HepG2 (cell line): ENCODE results near the gene ZNF503. TPM values are rescaled to one million over a fixed set of nuclear protein-coding genes. Genes with fewer than 3 reads are reported as not detected.

Experiments
- BRD4 ChIP-seq: sonication (generic); formaldehyde crosslinking; IDR thresholded peaks from 2 replicates; pipeline ENCODE4 v1.4.0; 2020; ENCODE audit warnings: missing genetic modification reagents
- SNAPC2 ChIP-seq: sonication (generic); formaldehyde crosslinking; IDR thresholded peaks from 2 replicates; pipeline ENCODE4 v1.8.1; 2022; ENCODE audit warnings: mild to moderate bottlenecking, missing genetic modification reagents
- SP5 ChIP-seq: IDR thresholded peaks from 2 replicates; pipeline ENCODE4 v1.6.1; 2016; ENCODE audit warnings: low read depth, borderline replicate concordance
- ZNF407 ChIP-seq: sonication (generic); formaldehyde crosslinking; IDR thresholded peaks from one replicate; pipeline ENCODE4 v1.5.1; 2020; ENCODE audit warnings: mild to moderate bottlenecking, missing genetic modification reagents; ENCODE audit errors: not compliant biosample characterization
- ZNF510 ChIP-seq: sonication (generic); formaldehyde crosslinking; IDR thresholded peaks from 2 replicates; pipeline ENCODE4 v1.4.0; 2020; ENCODE audit warnings: low read depth, mild to moderate bottlenecking, missing genetic modification reagents
- ZNF629 ChIP-seq: sonication (generic); formaldehyde crosslinking; conservative IDR thresholded peaks from 2 replicates; pipeline ENCODE4 v1.5.0; 2020; ENCODE audit warnings: missing genetic modification reagents
- polyA plus RNA-seq, 8 experiments: library from polyadenylated mRNA; depleted of rRNA in 3 of 8; stranded (reverse) in 7 of 8; unstranded in 1 of 8; fragments of >200 nt; fragmentation: Illumina TruSeq in 4 of 8; extraction: Trizol in 4 of 8; gene quantifications; 2 replicates each; pipeline versions ENCODE4 v1.2.1 to v1.2.3, GENCODE V29; 2011 to 2016; ENCODE audit warnings: low read depth in 4 of 8, missing spikeins in 1 of 8, mixed read lengths in 1 of 8; ENCODE audit not compliant: insufficient read depth in 1 of 8
- total RNA-seq, 5 experiments: library from RNA; depleted of rRNA; stranded (reverse); fragments of >200 nt; fragmentation: Illumina TruSeq; extraction: Trizol; gene quantifications; 2 replicates each; pipeline ENCODE4 v1.2.3, GENCODE V29; 2016; ENCODE audit warnings: low read depth in 1 of 5
- TF ChIP-seq, protein P1 (sequence below): sonication (generic); formaldehyde crosslinking; IDR thresholded peaks from 2 replicates; pipeline ENCODE4 v1.4.0; 2020; ENCODE audit warnings: mild to moderate bottlenecking, missing genetic modification reagents

ZNF503 gene
- total and polyA plus RNA-seq, 2 of the 13 experiments (the other 11 are each of a cell fraction or from before 2014, with no cell fraction given), result 2.7 to 8.3 TPM

- TF ChIP-seq SNAPC2 (no peak), BRD4 (CRISPR knock-in tag) (no peak), ZNF407 (CRISPR knock-in tag) (peak; percentile 11), ZNF629 (CRISPR knock-in tag) (0 out of 2 replicates have a peak, but pooled peaks have one; percentile 34), SP5 (CRISPR knock-in tag) (no peak), ZNF510 (0 out of 2 replicates have a peak, but pooled peaks have one; percentile 15)
- TF ChIP-seq, protein P1, sequence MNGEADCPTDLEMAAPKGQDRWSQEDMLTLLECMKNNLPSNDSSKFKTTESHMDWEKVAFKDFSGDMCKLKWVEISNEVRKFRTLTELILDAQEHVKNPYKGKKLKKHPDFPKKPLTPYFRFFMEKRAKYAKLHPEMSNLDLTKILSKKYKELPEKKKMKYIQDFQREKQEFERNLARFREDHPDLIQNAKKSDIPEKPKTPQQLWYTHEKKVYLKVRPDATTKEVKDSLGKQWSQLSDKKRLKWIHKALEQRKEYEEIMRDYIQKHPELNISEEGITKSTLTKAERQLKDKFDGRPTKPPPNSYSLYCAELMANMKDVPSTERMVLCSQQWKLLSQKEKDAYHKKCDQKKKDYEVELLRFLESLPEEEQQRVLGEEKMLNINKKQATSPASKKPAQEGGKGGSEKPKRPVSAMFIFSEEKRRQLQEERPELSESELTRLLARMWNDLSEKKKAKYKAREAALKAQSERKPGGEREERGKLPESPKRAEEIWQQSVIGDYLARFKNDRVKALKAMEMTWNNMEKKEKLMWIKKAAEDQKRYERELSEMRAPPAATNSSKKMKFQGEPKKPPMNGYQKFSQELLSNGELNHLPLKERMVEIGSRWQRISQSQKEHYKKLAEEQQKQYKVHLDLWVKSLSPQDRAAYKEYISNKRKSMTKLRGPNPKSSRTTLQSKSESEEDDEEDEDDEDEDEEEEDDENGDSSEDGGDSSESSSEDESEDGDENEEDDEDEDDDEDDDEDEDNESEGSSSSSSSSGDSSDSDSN (CRISPR knock-in tag), result 0 out of 2 replicates have a peak, but pooled peaks have one; percentile 2
- TF ChIP-seq, all 625 proteins: peak for 4
These were observed 8.8 kb upstream of the ZNF503 start (continued) for GRCh38 chr10:75410132-75411005.
